Esophagus squamous epithelium (tissue), 4 donors: Measurements from ENCODE around the gene ZYX.

Source experiments
- POLR2A ChIP-seq, 4 donors: fragments of 450-650 bp; IDR thresholded peaks; one replicate each; pipeline ENCODE4 v1.6.1; 2017; ENCODE audit warnings: antibody characterized with exemption in 4 of 4, mild to moderate bottlenecking in 4 of 4, moderate library complexity in 3 of 4
- TF ChIP-seq, protein P1 (sequence below), 6 experiments: fragments of 450-650 bp in 4 of 6; fragments of 200-600 bp in 2 of 6; sonication (generic) in 2 of 6; IDR thresholded peaks; one replicate each; pipeline ENCODE4 v1.5.1; 2016 to 2019; ENCODE audit warnings: antibody characterized with exemption in 6 of 6, mild to moderate bottlenecking in 4 of 6, moderate library complexity in 4 of 6

DNA sequence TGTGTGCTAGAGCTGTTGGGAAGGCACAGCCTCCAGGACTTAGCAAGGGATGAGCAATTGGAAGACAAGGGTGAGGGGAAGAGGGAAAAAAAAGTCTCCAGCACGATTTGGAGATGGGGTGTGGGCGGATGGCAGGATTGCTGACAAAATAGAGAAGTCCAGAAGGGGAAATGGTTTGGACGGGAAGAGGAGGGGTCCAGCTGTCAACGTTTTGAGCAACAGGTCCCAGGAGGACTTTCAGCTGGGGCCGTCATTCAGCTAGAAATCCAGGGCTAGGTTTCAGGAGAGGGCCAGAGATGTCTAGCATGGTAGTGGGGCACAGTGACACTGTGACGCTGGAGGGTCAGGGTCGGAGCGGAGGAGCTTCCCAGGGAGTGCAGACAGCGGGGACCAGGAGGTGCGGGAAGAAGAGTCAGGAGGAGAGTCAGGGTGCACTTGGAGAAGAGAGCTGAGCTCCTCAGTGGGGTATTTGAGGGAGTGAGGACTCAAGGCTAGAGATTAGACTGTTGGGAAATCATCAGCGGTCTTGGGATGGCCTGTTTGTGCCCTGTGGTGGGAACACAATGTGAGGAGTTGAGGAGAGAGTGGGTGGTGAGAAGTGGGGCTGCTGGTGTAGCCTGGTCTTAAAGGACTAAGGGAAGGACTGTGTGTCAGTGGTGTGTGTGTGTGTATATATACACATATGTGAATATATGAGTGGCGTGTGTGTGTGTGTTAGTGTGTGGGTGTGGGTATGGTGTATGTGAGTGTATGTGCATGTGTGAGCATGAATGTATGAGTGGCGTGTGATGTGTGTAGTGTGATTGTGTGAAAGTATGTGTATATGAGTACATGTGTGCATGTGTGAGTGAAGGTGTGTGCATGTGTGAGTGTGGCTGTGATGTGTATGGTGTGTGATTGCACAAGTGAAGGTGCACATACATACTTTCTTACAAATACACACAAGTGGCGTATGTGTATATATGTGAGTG lies 3.8 kb downstream of the ZYX start:
- peak in 1 of 4 donors; percentile 34 for TF ChIP-seq POLR2A (IDR thresholded peaks at IDR 0.05)
- TF ChIP-seq, protein P1, sequence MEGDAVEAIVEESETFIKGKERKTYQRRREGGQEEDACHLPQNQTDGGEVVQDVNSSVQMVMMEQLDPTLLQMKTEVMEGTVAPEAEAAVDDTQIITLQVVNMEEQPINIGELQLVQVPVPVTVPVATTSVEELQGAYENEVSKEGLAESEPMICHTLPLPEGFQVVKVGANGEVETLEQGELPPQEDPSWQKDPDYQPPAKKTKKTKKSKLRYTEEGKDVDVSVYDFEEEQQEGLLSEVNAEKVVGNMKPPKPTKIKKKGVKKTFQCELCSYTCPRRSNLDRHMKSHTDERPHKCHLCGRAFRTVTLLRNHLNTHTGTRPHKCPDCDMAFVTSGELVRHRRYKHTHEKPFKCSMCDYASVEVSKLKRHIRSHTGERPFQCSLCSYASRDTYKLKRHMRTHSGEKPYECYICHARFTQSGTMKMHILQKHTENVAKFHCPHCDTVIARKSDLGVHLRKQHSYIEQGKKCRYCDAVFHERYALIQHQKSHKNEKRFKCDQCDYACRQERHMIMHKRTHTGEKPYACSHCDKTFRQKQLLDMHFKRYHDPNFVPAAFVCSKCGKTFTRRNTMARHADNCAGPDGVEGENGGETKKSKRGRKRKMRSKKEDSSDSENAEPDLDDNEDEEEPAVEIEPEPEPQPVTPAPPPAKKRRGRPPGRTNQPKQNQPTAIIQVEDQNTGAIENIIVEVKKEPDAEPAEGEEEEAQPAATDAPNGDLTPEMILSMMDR (IDR thresholded peaks at IDR 0.05): no peak
